GM19468 (cell line): ENCODE results near the gene IQGAP2.
"Not testable (repeated sequence)": the region's sequence is repeated elsewhere in the genome, so short reads cannot be mapped to it uniquely, and the experiment has no call there.

Experiments
- ATAC-seq: cut with Tn5 transposase; IDR thresholded peaks from one replicate; pipeline ENCODE4 v1.9.1; 2021; ENCODE audit warnings: mild to moderate bottlenecking, moderate library complexity, moderate number of reproducible peaks; ENCODE audit not compliant: unreplicated experiment; ENCODE audit errors: extremely low read depth

The IQGAP2 gene

DNA sequence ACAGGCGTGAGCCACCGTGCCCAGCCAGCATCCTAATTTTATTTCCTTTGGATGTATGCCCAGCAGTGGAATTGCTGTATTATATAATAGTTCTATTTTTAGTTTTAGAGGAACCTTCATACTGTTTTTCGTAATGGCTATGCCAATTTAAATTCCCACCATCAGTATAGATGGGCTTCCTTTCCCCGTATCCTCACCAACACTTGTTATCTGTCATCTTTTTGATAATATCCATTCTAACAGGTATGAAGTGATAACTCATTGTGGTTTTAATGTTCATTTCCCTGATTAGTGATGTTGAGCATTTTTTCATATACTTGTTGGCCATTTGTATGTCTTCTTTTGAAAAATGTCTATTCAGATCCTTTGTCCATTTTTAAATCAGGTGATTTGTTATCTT, 325.9 kb downstream of the IQGAP2 start:
- ATAC-seq, result no peak

DNA sequence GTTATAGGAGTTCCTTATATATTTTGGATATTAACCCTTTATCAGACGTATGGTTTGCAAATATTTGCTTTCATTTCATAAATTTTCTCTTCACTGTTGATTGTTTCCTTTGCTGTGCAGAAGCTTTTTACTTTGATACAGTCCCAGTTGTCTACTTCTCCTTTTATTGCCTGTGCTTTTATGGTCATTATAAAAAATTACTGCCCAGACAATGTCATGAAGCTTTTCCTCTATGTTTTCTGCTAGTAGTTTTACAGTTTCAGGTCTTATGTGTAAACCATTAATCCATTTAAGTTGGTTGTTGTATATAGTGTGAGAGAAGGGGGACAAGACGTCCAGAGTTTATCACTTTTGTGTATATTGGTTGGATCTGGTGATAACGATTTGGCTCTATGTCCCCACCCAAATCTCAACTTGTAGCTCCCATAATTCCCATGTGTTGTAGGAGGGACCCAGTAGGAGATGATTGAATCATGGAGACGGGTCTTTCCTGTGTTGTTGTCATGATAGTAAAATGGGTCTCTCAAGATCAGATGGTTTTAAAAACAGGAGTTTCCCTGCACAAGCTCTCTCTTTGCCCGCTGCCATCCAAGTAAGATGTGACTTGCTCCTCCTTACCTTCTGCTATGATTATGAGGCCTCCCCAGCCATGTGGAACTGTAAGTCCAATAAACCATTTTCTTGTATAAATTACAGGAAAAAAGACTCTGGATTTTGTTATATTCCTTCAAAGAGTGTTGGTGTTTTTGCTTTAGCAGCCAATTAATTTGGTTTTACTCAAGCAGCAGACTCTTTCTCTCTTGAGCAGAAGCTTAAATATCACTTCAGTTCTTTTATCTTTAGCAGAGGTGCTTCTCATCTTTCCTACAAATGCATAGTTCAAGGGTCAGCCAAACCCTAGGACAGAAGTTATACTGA, 326.5 kb downstream of the IQGAP2 start:
- ATAC-seq, result no peak

DNA sequence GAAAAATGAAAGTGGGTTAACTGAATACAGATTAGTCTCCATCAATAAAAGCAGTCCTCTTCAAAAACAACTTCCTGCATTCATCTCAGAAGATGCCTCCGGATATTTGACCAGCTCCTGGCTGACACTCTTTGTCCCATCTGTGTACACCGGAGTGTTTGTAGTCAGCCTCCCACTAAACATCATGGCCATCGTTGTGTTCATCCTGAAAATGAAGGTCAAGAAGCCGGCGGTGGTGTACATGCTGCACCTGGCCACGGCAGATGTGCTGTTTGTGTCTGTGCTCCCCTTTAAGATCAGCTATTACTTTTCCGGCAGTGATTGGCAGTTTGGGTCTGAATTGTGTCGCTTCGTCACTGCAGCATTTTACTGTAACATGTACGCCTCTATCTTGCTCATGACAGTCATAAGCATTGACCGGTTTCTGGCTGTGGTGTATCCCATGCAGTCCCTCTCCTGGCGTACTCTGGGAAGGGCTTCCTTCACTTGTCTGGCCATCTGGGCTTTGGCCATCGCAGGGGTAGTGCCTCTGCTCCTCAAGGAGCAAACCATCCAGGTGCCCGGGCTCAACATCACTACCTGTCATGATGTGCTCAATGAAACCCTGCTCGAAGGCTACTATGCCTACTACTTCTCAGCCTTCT, 329.4 kb downstream of the IQGAP2 start:
- ATAC-seq, result no peak

DNA sequence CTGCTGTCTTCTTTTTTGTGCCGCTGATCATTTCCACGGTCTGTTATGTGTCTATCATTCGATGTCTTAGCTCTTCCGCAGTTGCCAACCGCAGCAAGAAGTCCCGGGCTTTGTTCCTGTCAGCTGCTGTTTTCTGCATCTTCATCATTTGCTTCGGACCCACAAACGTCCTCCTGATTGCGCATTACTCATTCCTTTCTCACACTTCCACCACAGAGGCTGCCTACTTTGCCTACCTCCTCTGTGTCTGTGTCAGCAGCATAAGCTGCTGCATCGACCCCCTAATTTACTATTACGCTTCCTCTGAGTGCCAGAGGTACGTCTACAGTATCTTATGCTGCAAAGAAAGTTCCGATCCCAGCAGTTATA, 329.9 kb downstream of the IQGAP2 start:
- no peak for ATAC-seq

DNA sequence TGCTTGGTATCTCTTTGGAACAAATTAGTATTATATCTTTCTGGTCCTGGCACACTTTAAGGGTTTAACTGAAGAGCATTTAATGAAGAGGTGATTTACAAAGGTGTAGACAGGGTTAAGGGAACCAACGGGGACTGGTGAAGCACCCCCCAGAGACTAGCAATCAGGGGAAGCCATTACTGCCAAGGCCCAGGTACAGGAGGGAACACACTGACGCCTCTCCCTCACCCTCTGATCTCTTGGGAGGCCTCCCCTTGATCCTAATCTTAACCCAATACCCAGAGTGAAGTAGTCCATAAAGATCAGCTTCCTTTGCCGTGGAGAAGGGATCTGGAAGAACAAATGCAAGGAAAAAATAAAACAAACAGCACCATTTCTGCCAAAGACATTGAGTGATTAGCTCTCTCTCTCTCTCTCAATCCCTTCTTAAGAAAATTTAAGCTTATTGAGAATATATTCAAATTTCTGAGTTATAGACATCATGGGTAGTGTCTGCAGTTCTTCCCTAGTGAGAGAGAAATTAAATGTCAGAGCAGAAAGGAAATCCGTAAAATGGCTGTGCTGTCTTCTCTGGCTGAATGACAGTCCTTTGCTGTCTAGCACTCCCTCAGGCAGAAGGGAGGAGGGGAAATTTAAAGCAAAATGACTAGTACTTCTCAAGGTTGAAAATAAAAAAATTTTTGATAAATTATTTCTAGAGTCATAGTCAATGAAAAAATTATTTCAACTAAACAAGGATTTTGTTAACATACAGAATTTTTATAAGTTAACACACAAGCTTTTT, 332.9 kb downstream of the IQGAP2 start:
- no peak for ATAC-seq

DNA sequence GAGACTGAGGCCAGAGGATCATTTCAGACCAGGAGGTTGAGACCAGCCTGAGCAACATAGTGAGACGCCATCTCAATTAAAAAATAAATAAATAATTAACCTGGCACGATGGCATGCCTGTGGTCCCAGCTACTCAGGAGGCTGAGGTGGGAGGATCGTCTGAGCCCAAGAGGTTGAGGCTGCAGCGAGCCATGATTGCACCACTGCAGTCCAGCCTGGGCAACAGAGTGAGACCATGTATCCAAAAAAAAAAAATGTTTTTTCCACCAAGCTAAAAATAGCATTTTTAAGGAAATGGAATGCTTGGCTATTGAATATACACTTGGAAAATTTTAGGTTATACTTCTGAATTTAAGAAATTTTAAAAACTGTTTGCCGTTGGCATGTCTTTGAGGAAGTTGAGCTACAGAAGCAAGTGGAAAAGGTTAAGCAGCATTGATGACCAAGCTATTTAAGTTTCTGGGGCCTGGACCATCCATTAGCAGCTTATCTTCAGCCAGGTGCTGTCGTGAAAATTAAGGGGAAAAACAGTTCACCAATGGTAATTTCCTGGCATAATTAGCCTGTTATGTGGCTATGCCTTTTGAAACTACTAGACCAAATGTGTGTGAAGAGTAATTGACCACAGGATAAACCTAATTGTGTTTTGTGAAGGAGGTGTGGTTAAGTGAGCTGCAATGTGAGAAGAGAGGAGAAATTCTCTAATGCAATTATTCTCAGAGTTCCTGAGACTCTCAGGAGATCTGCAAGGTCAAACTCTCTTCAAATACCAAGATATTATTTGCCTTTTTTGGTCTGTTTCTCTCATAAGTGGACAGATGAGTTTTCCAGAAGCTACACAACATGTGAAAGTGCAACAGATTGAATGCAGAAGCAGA, 333.8 kb downstream of the IQGAP2 start:
- ATAC-seq, result no peak

DNA sequence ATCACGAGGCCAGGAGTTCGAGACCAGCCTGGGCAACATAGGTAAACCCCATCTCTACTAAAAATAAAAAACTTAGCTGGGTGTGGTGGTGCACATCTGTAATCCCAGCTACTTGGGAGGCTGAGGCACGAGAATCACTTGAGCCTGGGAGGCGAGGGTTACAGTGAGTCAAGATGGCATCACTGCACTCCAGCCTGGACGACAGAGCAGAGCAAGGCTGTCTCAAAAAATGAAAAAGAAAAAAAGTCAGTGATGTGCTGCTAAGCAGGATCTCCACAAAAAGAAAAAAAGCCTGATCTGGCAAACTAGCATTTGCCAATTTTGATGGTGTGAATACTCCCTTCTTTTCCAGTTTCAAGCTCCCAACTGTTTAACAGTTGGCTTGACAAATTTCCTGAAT, 334.8 kb downstream of the IQGAP2 start:
- no peak for ATAC-seq

DNA sequence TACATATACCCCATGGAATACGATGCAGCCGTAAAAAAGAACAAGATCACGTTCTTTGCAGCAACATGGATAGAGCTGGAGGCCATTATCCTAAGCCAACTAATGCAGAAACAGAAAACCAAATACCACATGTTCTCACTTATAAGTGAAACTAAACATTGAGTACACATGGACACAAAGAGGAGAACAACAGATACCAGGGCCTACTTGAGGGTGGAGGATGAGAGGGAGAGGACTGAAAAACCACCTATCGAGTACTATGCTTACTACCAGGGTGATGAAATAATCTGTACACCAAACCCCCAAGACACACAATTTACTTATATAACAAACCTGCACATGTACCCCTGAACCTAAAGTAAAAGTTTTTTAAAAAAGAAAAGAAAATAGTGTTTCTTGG, 338.4 kb downstream of the IQGAP2 start:
- ATAC-seq, result not testable (repeated sequence)

DNA sequence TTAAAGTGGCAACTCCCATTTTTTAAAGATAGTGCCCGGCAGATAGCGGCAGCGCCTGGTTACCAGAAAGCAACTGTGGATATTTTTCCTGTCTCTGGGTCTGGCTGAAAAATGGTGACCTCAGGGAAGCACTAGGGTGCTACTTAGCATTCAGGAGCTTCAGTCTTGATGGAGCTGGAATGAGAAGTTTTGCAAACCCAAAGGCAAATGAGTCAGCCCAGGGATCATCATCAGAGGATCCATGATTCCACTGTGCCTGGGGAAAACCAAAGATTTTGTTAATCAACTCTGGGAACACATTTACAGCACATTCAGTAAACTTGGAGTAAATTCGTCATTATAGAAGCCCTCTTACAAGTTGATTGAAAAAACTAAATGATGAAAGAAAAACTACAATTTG, 339.5 kb downstream of the IQGAP2 start:
- ATAC-seq, result no peak

DNA sequence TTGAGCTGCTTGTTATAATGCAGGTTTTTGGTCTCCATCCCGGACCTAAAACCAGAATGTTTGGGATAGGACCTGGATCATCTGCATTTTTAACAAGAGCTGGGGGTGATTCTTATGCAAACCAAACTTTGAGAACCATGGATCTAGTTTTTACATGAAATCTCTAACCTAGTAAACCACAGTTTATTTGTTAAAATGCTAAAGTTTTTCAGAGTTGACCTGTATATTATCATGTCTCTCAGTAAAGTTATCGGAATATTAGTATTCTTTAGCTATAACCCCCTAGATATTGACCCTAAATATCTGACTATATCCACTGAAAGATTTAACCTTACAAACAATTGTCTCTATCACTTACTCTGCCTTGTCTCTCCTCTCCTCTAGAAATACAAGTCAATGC, 341.5 kb downstream of the IQGAP2 start:
- no peak for ATAC-seq

DNA sequence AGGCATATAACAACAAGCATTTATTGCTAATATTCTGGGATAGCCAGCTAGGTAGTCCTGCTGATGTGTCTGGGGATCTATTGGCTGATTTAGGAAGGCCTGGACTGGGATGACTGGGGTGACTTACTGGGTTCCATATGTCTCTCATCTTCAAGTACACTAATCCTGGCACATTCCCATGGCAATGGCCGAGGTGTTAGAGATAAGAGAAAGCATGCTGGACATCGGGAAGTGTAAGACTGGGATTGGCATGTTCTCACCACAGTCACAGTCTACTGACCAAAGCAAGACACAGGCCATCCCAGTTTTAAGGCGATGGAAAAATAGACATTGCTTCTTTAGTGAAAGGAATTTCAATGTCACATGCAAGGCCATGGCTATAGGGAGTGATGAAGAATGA, 342.6 kb downstream of the IQGAP2 start:
- ATAC-seq, result no peak

DNA sequence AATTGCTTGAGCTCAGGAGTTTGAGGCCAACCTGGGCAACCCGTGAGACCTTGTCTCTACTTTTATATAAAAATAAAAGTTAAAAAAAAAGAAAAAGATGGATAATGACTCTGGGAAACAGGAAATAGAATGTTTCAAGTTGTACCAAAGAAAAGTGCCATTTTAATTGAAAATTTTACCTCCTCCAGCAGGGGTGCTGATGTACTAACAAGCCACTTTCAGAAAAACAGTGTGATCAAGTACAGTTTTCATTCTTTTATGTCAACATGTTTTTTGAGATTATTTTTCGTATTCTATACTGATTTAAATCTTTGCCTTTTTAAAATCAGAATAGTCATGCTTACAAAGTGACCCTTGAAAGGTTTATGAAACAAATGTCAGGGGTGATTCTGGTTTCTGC, 343.6 kb downstream of the IQGAP2 start:
- no peak for ATAC-seq

DNA sequence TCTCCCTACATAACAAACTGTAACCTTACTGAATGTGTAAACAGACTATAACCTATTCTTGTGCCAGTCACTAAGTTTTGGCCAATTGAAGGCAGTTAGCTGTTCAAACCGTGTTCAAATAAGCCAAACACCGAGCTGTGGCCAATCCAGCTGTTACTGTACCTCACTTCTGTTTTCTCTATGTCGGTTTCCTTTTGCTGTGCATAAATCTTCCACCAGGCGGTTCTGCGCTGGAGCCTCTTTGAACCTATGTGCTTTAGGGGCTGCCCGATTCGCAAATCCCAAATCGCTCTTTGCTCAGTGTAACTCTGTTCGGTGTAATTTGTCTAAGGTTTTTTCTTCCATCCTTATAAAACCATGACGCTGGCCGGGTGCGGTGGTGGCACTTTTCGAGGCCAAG, 344.6 kb downstream of the IQGAP2 start:
- no peak for ATAC-seq

DNA sequence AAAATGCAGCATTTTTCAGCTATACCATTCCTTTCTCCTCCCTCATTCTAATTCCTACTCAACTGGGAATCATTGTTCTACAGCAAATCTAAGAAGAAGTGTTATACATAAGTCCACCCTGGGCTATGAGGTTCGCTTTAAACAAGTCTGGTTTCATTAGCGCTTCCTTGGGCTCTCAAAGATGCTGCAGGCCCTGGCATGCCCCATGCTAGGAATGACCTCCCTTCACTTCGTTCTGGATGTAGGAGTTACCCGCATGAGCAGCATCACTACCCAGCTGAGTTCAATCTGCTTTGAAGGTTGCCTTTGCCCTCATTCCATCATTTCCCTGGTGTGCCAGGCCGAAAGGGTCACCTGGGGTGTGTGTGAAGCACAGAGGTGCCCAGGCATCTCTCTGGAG, 348.2 kb downstream of the IQGAP2 start:
- ATAC-seq, result no peak

DNA sequence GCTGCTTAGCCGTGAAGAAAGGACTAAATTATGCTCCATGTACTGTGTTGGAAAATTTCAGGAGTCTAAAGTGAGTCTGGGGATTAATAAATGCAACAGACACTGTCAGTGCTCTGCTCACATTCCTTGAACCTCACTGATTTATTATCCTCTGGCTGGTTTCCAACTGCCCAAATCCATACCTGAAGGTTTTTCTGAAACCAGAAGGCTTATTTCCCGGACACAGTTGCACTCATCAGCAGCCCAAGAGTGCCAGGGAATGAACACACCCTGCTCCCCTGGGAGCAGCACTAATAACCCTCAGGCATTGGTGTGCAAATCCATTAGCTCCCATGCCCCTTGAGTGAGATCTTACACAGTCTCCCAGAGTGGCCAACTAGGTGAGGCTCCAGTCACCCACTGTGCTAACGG, 351.6 kb downstream of the IQGAP2 start:
- ATAC-seq, result no peak

DNA sequence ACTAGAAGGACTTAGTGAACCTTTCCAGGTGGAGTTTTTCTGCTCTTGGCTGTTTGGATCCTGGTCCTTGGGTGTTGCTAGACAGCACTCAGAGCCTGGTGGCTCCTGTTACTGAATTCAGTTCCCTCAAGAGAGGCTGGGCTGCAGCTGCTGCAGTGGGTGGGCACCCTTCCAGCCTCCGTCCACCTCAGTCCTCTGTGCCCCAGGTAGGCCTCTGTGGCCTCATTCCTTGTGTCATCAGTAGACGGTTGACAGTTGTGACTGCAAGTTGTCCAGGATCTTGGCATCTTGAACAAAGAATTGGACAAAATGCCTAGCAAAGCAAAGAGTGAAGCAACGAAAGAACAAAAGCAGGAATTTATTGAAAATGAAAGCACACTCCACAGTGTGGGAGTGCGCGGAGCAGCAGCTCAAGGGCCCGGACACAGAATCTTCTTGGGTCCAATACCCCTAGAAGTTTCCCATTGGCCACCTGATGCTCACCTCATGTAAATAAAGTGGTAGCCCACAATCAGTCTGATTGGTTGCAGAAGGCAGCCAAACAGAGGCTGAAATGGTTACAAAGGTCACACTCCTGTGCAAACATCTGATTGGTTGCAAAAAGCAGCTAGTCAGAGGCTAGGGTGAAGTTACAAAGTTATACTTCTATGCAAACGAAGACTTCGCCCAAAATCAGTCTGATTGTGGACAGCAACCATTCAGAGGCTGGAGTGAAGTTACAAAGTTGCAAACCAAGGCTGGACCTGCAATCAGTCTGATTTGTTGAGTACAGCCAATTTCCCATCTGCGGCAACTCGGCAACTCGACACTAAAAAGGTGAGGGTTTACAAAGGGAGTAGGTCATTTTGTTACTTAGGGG, 352.9 kb downstream of the IQGAP2 start:
- no peak for ATAC-seq

DNA sequence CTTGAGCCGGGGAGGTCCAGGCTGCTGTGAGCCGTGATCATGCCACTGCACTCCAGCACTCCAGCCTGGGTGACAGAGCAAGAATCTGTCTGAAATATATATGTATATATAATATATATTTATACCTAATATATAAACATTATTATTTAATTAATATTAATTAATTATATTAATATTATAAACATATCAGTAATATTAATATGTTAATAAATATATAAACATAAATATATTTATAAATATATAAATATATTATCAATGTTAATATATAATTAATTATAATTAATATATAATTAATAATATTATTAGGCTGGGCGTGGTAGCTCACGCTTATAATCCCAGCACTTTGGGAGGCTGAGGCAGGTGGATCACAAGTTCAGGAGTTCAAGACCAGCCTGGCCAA, 354.0 kb downstream of the IQGAP2 start:
- no peak for ATAC-seq
